HT1080 (cell line): ENCODE data around the gene DAO. TPM values are rescaled to one million over a fixed set of nuclear protein-coding genes. Genes with fewer than 3 reads are reported as not detected.

Experiments
- DNase-seq: peaks from one replicate; pipeline ENCODE4 v3.0.0-alpha.2; 2015; ENCODE audit warnings: low read depth
- small RNA-seq: library from RNA; depleted of rRNA; stranded (forward); fragments of <200 nt; gene quantifications from one replicate; pipeline ENCODE3, GENCODE V24; 2014
- total RNA-seq: library from RNA; depleted of rRNA; stranded (reverse); fragments of >200 nt; shearing (Covaris generic); gene quantifications from 2 replicates; pipeline ENCODE4 v1.2.3, GENCODE V29; 2014; rRNA removed

Gene DAO
- total RNA-seq, 1 experiment from 2014 or later: not detected

- DNase-seq: no peak
These were observed 36.4 kb downstream of the DAO start for GRCh38 chr12:108916336-108916735.

- DNase-seq: no peak
These were observed 38.3 kb downstream of the DAO start for GRCh38 chr12:108918206-108918605.

GRCh38 chr12:108918960-108919642 lies 39.2 kb downstream of the DAO start:
- no peak for DNase-seq

- no peak for DNase-seq
These were observed 42.1 kb downstream of the DAO start for GRCh38 chr12:108921946-108922345.

- no peak for DNase-seq
These were observed 43.0 kb downstream of the DAO start for GRCh38 chr12:108922918-108923317.

GRCh38 chr12:108928695-108929094 lies 48.8 kb downstream of the DAO start:
- DNase-seq: no peak

- no peak for DNase-seq
These were observed 50.3 kb downstream of the DAO start for GRCh38 chr12:108930155-108930554.

GRCh38 chr12:108930756-108931155 lies 50.9 kb downstream of the DAO start:
- no peak for DNase-seq

- DNase-seq: no peak
These were observed 54.1 kb downstream of the DAO start for GRCh38 chr12:108933949-108934348.

- DNase-seq: no peak
These were observed 55.4 kb downstream of the DAO start for GRCh38 chr12:108935159-108935763.

GRCh38 chr12:108938247-108938924 lies 58.5 kb downstream of the DAO start:
- DNase-seq: no peak

GRCh38 chr12:108939594-108939993 lies 59.7 kb downstream of the DAO start:
- no peak for DNase-seq

GRCh38 chr12:108940138-108940537 lies 60.2 kb downstream of the DAO start:
- no peak for DNase-seq

- DNase-seq: no peak
These were observed 67.2 kb downstream of the DAO start for GRCh38 chr12:108947097-108947496.

GRCh38 chr12:108948367-108948766 lies 68.5 kb downstream of the DAO start:
- DNase-seq: no peak

- no peak for DNase-seq
These were observed 70.1 kb downstream of the DAO start for GRCh38 chr12:108949976-108950375.

Small RNA genes lying within 50 kb of the gene (small RNA-seq; reads per million reads assigned to genes)
- gene MIR619: not detected
- gene RNU6-361P: not detected

Other genes starting within 250 kb of the DAO start
- gene SELPLG, start 246.2 kb upstream of the DAO start, total RNA-seq: 1.1 TPM in 1 of 2 replicates, not detected in the other
- 186 and 210 TPM in 2 replicates for gene CORO1C, start 148.6 kb upstream of the DAO start, total RNA-seq
- gene SSH1, start 22.5 kb upstream of the DAO start, total RNA-seq: 9.2 and 10.8 TPM in 2 replicates
- 0.06 and 0.07 TPM in 2 replicates for gene SVOP, start 141.0 kb downstream of the DAO start, total RNA-seq
- gene USP30, start 172.5 kb downstream of the DAO start, total RNA-seq: 4.4 and 12.7 TPM in 2 replicates
- 42.7 and 49.1 TPM in 2 replicates for gene ALKBH2, start 213.4 kb downstream of the DAO start, total RNA-seq
- 53.9 and 61.5 TPM in 2 replicates for gene UNG, start 217.5 kb downstream of the DAO start, total RNA-seq
- gene ACACB, start 236.5 kb downstream of the DAO start, total RNA-seq: 1.2 and 2.0 TPM in 2 replicates